Activated T-helper 1 cell treated with anti-CD3 and anti-CD28 coated beads, Interleukin-12 subunit alpha, Interleukin-12 subunit beta, Interleukin-2, Interleukin-4 antibody, amounts not matched to agents 30 ng/mL and 10 ng/mL and 1 ng/mL, durations not matched to agents 14 hours and 24 hours and 36 hours (primary cell): ENCODE measurements around the gene TSR3. TPM values are rescaled to one million over a fixed set of nuclear protein-coding genes. Genes with fewer than 3 reads are reported as not detected.
A peak's percentile ranks its signal among the peaks of the same experiment; 100 is the strongest.

ENCODE experiments used
- DNase-seq: peaks from one replicate; pipeline ENCODE4 v3.0.0; 2021; ENCODE audit warnings: low spot score
- H3K27ac Mint-ChIP-seq: one replicate; pipeline ENCODE4 v1.8.0; 2021; ENCODE audit warnings: mild to moderate bottlenecking, mixed read lengths
- H3K27me3 Mint-ChIP-seq: one replicate; pipeline ENCODE4 v1.8.0; 2022; ENCODE audit warnings: mild to moderate bottlenecking, moderate library complexity, mixed read lengths; ENCODE audit not compliant: insufficient read depth
- H3K36me3 Mint-ChIP-seq: one replicate; pipeline ENCODE4 v1.8.0; 2021; ENCODE audit warnings: low read depth, mixed read lengths
- H3K4me1 Mint-ChIP-seq: one replicate; pipeline ENCODE4 v1.8.0; 2021; ENCODE audit warnings: low read depth, mixed read lengths
- H3K4me3 Mint-ChIP-seq: one replicate; pipeline ENCODE4 v1.8.0; 2021; ENCODE audit warnings: mild to moderate bottlenecking, moderate library complexity, mixed read lengths
- H3K9me3 Mint-ChIP-seq: one replicate; pipeline ENCODE4 v1.8.0; 2021; ENCODE audit warnings: mixed read lengths
- intact Hi-C: fragments of 100-400 bp; cut with micrococcal nuclease; formaldehyde crosslinking; loops from one replicate; pipeline ENCODE4 v1.15.1; 2024
- total RNA-seq: library from RNA; stranded (reverse); gene quantifications from 2 replicates; pipeline ENCODE4 v1.2.3, GENCODE V29; 2022

The TSR3 gene
- total RNA-seq, 1 donor from 2014 or later, result 87.4 TPM

GRCh38 chr16:1385232-1385631 is 33.6 kb upstream of the TSR3 start:
- Mint-ChIP-seq H3K4me1 (no peaks in the 10 kb centered on the region), H3K27me3 (no peaks in the 10 kb centered on the region), H3K27ac (no peak overlapping the region), H3K4me3 (no peak overlapping the region), H3K36me3 (peaks cover 3% of the 10 kb centered on the region), H3K9me3 (no peaks in the 10 kb centered on the region)
- intact Hi-C loops, result no loop called here
- no peak for DNase-seq

- Mint-ChIP-seq H3K4me3 (no peak overlapping the region), H3K4me1 (peaks cover 5% of the 10 kb centered on the region), H3K36me3 (peaks cover 5% of the 10 kb centered on the region), H3K27me3 (no peaks in the 10 kb centered on the region), H3K9me3 (no peaks in the 10 kb centered on the region), H3K27ac (no peak overlapping the region)
- intact Hi-C loops, result no loop called here
- no peak for DNase-seq
Observed at GRCh38 chr16:1383556-1383955, 31.9 kb upstream of the TSR3 start.

- Mint-ChIP-seq H3K27me3 (no peaks in the 10 kb centered on the region), H3K9me3 (no peaks in the 10 kb centered on the region), H3K27ac (no peak overlapping the region), H3K4me1 (peaks cover 15% of the 10 kb centered on the region), H3K36me3 (peaks cover 8% of the 10 kb centered on the region), H3K4me3 (no peak overlapping the region)
- DNase-seq, result no peak
- intact Hi-C loops, result no loop called here
Observed at GRCh38 chr16:1381612-1382406, 30.1 kb upstream of the TSR3 start.

GRCh38 chr16:1380195-1380594 is 28.5 kb upstream of the TSR3 start:
- H3K36me3 Mint-ChIP-seq, result peaks cover 8% of the 10 kb centered on the region
- no peaks in the 10 kb centered on the region for H3K27me3 Mint-ChIP-seq
- peaks cover 15% of the 10 kb centered on the region for H3K4me1 Mint-ChIP-seq
- intact Hi-C loops, result no loop called here
- H3K9me3 Mint-ChIP-seq, result no peaks in the 10 kb centered on the region
- H3K27ac Mint-ChIP-seq, result peak overlapping the region; percentile 64
- peak overlapping the region; percentile 82 for H3K4me3 Mint-ChIP-seq
- no peak for DNase-seq

GRCh38 chr16:1379304-1380076 is 27.8 kb upstream of the TSR3 start:
- Mint-ChIP-seq H3K4me3 (peak overlapping the region; percentile 83), H3K36me3 (peaks cover 5% of the 10 kb centered on the region), H3K4me1 (peaks cover 15% of the 10 kb centered on the region), H3K27ac (peak overlapping the region; percentile 64), H3K27me3 (no peaks in the 10 kb centered on the region), H3K9me3 (no peaks in the 10 kb centered on the region)
- intact Hi-C loops, result loop anchor here (1.0 to 2.0 kb wide), 6 partner anchors 28 to 113 kb away; partner anchors contain the start of genes GNPTG, TELO2, TSR3 and UBE2I
- DNase-seq, result peak; percentile 60

GRCh38 chr16:1378804-1379303 is 27.2 kb upstream of the TSR3 start:
- Mint-ChIP-seq H3K4me1 (peaks cover 15% of the 10 kb centered on the region), H3K27ac (peak overlapping the region; percentile 94), H3K4me3 (peak overlapping the region; percentile 83), H3K27me3 (no peaks in the 10 kb centered on the region), H3K9me3 (no peaks in the 10 kb centered on the region), H3K36me3 (peaks cover 5% of the 10 kb centered on the region)
- intact Hi-C loops, result loop anchor here (1.0 to 2.0 kb wide), 6 partner anchors 28 to 114 kb away; partner anchors contain the start of genes GNPTG, TELO2, TSR3 and UBE2I
- peak; percentile 71 for DNase-seq

GRCh38 chr16:1378087-1378803 is 26.6 kb upstream of the TSR3 start:
- peaks cover 15% of the 10 kb centered on the region for H3K4me1 Mint-ChIP-seq
- DNase-seq, result no peak
- H3K4me3 Mint-ChIP-seq, result peak overlapping the region; percentile 83
- H3K36me3 Mint-ChIP-seq, result peaks cover 5% of the 10 kb centered on the region
- peak overlapping the region; percentile 94 for H3K27ac Mint-ChIP-seq
- intact Hi-C loops, result loop anchor here (2.0 kb wide), 4 partner anchors 31 to 115 kb away; partner anchors contain the start of genes TELO2 and UBE2I
- no peaks in the 10 kb centered on the region for H3K9me3 Mint-ChIP-seq
- H3K27me3 Mint-ChIP-seq, result no peaks in the 10 kb centered on the region

GRCh38 chr16:1377406-1378010 is 25.8 kb upstream of the TSR3 start:
- H3K4me1 Mint-ChIP-seq, result peaks cover 15% of the 10 kb centered on the region
- intact Hi-C loops, result loop anchor here (2.0 kb wide), 4 partner anchors 31 to 115 kb away; partner anchors contain the start of genes TELO2 and UBE2I
- H3K4me3 Mint-ChIP-seq, result peak overlapping the region; percentile 83
- H3K9me3 Mint-ChIP-seq, result no peaks in the 10 kb centered on the region
- DNase-seq, result no peak
- no peaks in the 10 kb centered on the region for H3K27me3 Mint-ChIP-seq
- no peak overlapping the region for H3K27ac Mint-ChIP-seq
- H3K36me3 Mint-ChIP-seq, result peaks cover 5% of the 10 kb centered on the region

GRCh38 chr16:1375741-1376410 is 24.2 kb upstream of the TSR3 start:
- Mint-ChIP-seq H3K36me3 (peaks cover 5% of the 10 kb centered on the region), H3K4me3 (no peak overlapping the region), H3K27ac (peak overlapping the region; percentile 23), H3K4me1 (peaks cover 15% of the 10 kb centered on the region), H3K27me3 (no peaks in the 10 kb centered on the region), H3K9me3 (no peaks in the 10 kb centered on the region)
- intact Hi-C loops, result no loop called here
- DNase-seq, result no peak

- intact Hi-C loops, result no loop called here
- Mint-ChIP-seq H3K4me3 (no peak overlapping the region), H3K4me1 (peaks cover 15% of the 10 kb centered on the region)
Observed at GRCh38 chr16:1375298-1375640, 23.6 kb upstream of the TSR3 start.

GRCh38 chr16:1374418-1375297 is 23.0 kb upstream of the TSR3 start:
- Mint-ChIP-seq H3K36me3 (peaks cover 5% of the 10 kb centered on the region), H3K27ac (no peak overlapping the region), H3K27me3 (no peaks in the 10 kb centered on the region), H3K4me1 (peaks cover 15% of the 10 kb centered on the region), H3K4me3 (no peak overlapping the region), H3K9me3 (no peaks in the 10 kb centered on the region)
- intact Hi-C loops, result no loop called here
- no peak for DNase-seq

More at GRCh38 chr16:1375298-1375640, 23.6 kb upstream of the TSR3 start:
- Mint-ChIP-seq H3K9me3 (no peaks in the 10 kb centered on the region), H3K27ac (no peak overlapping the region), H3K36me3 (peaks cover 5% of the 10 kb centered on the region), H3K27me3 (no peaks in the 10 kb centered on the region)
- no peak for DNase-seq
